GM21619 (cell line): ENCODE data around the gene EBP.

Experiments
- ATAC-seq: cut with Tn5 transposase; IDR thresholded peaks from one replicate; pipeline ENCODE4 v1.9.1; 2021; ENCODE audit not compliant: unreplicated experiment

Gene EBP

GRCh38 chrX:48521353-48522243 lies at the start of gene EBP:
TSS of gene EBP (plus strand) at chrX:48521808. CDS start at chrX:48523772, 1,964 bp downstream.
- ATAC-seq: peak; percentile 98

- no peak for ATAC-seq
Measured at GRCh38 chrX:48472225-48472624, 49.4 kb upstream of the EBP start.

- ATAC-seq: no peak
Measured at GRCh38 chrX:48472851-48473703, 48.5 kb upstream of the EBP start.

GRCh38 chrX:48473704-48473990 lies 48.0 kb upstream of the EBP start:
- no peak for ATAC-seq

GRCh38 chrX:48474127-48474526 lies 47.5 kb upstream of the EBP start:
- ATAC-seq: no peak

GRCh38 chrX:48474581-48474980 lies 47.0 kb upstream of the EBP start:
- ATAC-seq: no peak

- ATAC-seq: no peak
Measured at GRCh38 chrX:48475296-48475695, 46.3 kb upstream of the EBP start.

- ATAC-seq: peak; percentile 87
Measured at GRCh38 chrX:48475774-48476577, 45.6 kb upstream of the EBP start, which contains the start of gene FTSJ1. TSS of gene FTSJ1 (plus strand) at chrX:48476199. CDS start at chrX:48478048, 1,849 bp downstream.

- ATAC-seq: no peak
Measured at GRCh38 chrX:48476919-48477318, 44.7 kb upstream of the EBP start.

- no peak for ATAC-seq
Measured at GRCh38 chrX:48477960-48478755, 43.5 kb upstream of the EBP start.

- no peak for ATAC-seq
Measured at GRCh38 chrX:48478806-48479205, 42.8 kb upstream of the EBP start.

- ATAC-seq: no peak
Measured at GRCh38 chrX:48480142-48480541, 41.5 kb upstream of the EBP start.

- ATAC-seq: no peak
Measured at GRCh38 chrX:48480583-48480982, 41.0 kb upstream of the EBP start.

- no peak for ATAC-seq
Measured at GRCh38 chrX:48482526-48482925, 39.1 kb upstream of the EBP start.

- no peak for ATAC-seq
Measured at GRCh38 chrX:48487362-48487798, 34.2 kb upstream of the EBP start.

- no peak for ATAC-seq
Measured at GRCh38 chrX:48488034-48488433, 33.6 kb upstream of the EBP start.

- no peak for ATAC-seq
Measured at GRCh38 chrX:48489296-48489695, 32.3 kb upstream of the EBP start.

GRCh38 chrX:48489892-48490291 lies 31.7 kb upstream of the EBP start:
- ATAC-seq: no peak

- ATAC-seq: no peak
Measured at GRCh38 chrX:48490661-48491060, 30.9 kb upstream of the EBP start.

GRCh38 chrX:48491809-48492208 lies 29.8 kb upstream of the EBP start:
- no peak for ATAC-seq
